ENCODE data around the gene ECM2.

The ECM2 gene

DNA sequence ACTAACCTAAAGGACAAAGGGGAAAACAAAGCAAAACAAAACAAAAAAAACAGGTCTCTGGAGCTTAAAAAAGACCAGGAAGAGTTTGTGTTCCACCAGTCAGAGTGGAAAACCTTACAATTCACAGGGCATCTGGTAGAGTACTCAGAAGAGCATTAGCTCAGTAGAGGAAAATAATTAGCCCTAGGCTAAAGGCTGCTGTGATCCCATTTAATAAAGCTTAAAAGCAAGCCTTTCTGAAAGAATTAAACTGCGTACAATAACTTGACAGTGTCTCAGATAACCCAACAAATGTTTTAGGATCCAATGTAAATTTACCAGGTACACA is 7.3 kb downstream of the ECM2 start:
- Histone ChIP-seq H3F3A (ENCODE audit: insufficient read depth, low read length) (no peaks in the 10 kb centered on the region), H3K9me3 (ENCODE audit: low read length) (no peaks in the 10 kb centered on the region), H3K9me2 (ENCODE audit: low read depth, low read length) (no peaks in the 10 kb centered on the region), H3K9ac (ENCODE audit: low read length) (no peak overlapping the region), H4K20me1 (ENCODE audit: insufficient read depth, low read length) (no peaks in the 10 kb centered on the region), H3K79me2 (ENCODE audit: insufficient read depth, low read length) (no peaks in the 10 kb centered on the region), H2AFZ (ENCODE audit: low read length) (no peak overlapping the region), H3K4me1 (ENCODE audit: insufficient read depth, low read length, severe bottlenecking) (peaks cover 1% of the 10 kb centered on the region), H3K4me2 (ENCODE audit: low read length) (no peak overlapping the region), H3K4me3 (ENCODE audit: low read depth, low read length, poor library complexity, severe bottlenecking) (no peak overlapping the region), H3K27me3 (ENCODE audit: insufficient read depth, low read length) (no peaks in the 10 kb centered on the region), H3K27ac (ENCODE audit: low read depth, low read length, poor library complexity, severe bottlenecking) (no peak overlapping the region), H3K36me3 (ENCODE audit: insufficient read depth, low read length) (no peaks in the 10 kb centered on the region)
- no peak for TF ChIP-seq EZH2 (IDR thresholded peaks at IDR 0.05; ENCODE audit: borderline replicate concordance, low read length)
- TF ChIP-seq, protein P1, sequence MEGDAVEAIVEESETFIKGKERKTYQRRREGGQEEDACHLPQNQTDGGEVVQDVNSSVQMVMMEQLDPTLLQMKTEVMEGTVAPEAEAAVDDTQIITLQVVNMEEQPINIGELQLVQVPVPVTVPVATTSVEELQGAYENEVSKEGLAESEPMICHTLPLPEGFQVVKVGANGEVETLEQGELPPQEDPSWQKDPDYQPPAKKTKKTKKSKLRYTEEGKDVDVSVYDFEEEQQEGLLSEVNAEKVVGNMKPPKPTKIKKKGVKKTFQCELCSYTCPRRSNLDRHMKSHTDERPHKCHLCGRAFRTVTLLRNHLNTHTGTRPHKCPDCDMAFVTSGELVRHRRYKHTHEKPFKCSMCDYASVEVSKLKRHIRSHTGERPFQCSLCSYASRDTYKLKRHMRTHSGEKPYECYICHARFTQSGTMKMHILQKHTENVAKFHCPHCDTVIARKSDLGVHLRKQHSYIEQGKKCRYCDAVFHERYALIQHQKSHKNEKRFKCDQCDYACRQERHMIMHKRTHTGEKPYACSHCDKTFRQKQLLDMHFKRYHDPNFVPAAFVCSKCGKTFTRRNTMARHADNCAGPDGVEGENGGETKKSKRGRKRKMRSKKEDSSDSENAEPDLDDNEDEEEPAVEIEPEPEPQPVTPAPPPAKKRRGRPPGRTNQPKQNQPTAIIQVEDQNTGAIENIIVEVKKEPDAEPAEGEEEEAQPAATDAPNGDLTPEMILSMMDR (IDR thresholded peaks at IDR 0.05; ENCODE audit: low read length), result no peak

DNA sequence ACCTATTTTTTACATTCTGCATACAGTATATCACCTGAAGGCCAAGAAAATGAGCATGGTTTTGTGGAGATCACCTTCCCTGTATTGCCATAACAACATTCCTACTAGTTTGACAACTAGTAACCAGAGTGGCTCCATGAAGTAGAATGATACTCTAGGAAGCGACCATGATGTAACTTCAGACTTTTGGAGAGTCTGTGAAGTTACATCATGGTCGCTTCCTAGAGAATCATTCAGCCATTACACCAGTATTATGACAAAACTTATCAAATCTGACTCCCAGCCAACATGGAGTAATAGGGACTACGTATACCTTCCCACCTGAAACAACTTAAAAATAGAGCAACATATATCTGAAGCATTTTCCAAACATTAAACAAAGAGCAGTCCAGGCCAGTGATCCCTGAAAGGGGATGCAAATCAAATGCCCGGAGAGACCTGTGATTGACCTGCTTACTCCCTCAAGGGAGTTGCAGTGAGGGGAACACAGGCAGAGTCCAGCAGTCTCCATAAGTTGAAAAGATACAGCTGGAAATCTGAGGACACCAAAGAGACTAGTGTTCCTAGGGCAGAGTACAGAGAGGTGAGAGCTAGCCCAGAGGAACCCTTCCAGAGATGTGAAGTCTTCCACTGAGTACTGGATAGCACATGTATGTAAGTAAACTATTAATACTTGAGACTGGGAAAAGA is 7.8 kb downstream of the ECM2 start:
- Histone ChIP-seq H3F3A (ENCODE audit: insufficient read depth, low read length) (no peaks in the 10 kb centered on the region), H3K79me2 (ENCODE audit: insufficient read depth, low read length) (no peaks in the 10 kb centered on the region), H3K9ac (ENCODE audit: low read length) (no peak overlapping the region), H3K4me3 (ENCODE audit: low read depth, low read length, poor library complexity, severe bottlenecking) (no peak overlapping the region), H3K4me1 (ENCODE audit: insufficient read depth, low read length, severe bottlenecking) (no peaks in the 10 kb centered on the region), H3K27me3 (ENCODE audit: insufficient read depth, low read length) (no peaks in the 10 kb centered on the region), H3K27ac (ENCODE audit: low read depth, low read length, poor library complexity, severe bottlenecking) (no peak overlapping the region), H3K9me2 (ENCODE audit: low read depth, low read length) (no peaks in the 10 kb centered on the region), H3K9me3 (ENCODE audit: low read length) (no peaks in the 10 kb centered on the region), H4K20me1 (ENCODE audit: insufficient read depth, low read length) (no peaks in the 10 kb centered on the region), H3K4me2 (ENCODE audit: low read length) (no peak overlapping the region), H2AFZ (ENCODE audit: low read length) (no peak overlapping the region), H3K36me3 (ENCODE audit: insufficient read depth, low read length) (no peaks in the 10 kb centered on the region)
- no peak for TF ChIP-seq EZH2 (IDR thresholded peaks at IDR 0.05; ENCODE audit: borderline replicate concordance, low read length)
- TF ChIP-seq, protein P1 (IDR thresholded peaks at IDR 0.05; ENCODE audit: low read length), result no peak

DNA sequence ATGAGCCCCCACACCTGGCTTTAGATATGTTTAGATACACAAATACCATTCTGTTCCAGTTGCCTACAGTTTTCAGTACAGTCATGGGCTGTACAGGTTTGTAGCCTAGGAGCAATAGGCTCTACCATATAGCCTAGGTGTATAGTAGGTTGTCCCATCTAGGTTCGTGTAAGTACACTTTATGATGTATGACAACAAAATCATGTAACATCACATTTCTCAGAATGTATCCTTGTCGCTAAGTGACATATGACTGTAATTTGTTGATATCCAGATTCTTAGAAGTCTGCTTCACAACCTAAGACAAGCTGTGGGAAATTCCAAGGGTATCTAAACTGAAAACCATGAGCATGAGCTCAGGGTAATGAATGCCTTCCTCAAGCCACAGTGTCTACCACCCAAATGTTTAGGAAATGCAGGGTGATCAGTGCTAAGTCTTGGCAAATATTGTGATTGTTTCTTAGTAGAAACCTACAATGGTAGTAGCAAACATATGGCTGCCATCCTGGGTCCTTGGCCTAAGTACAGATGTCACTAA is 8.4 kb downstream of the ECM2 start:
- Histone ChIP-seq H3K9me2 (ENCODE audit: low read depth, low read length) (no peaks in the 10 kb centered on the region), H3K27me3 (ENCODE audit: insufficient read depth, low read length) (no peaks in the 10 kb centered on the region), H4K20me1 (ENCODE audit: insufficient read depth, low read length) (no peaks in the 10 kb centered on the region), H3K4me2 (ENCODE audit: low read length) (no peak overlapping the region), H3K79me2 (ENCODE audit: insufficient read depth, low read length) (no peaks in the 10 kb centered on the region), H2AFZ (ENCODE audit: low read length) (no peak overlapping the region), H3K9ac (ENCODE audit: low read length) (no peak overlapping the region), H3K36me3 (ENCODE audit: insufficient read depth, low read length) (no peaks in the 10 kb centered on the region), H3F3A (ENCODE audit: insufficient read depth, low read length) (no peaks in the 10 kb centered on the region), H3K4me3 (ENCODE audit: low read depth, low read length, poor library complexity, severe bottlenecking) (no peak overlapping the region), H3K27ac (ENCODE audit: low read depth, low read length, poor library complexity, severe bottlenecking) (no peak overlapping the region), H3K9me3 (ENCODE audit: low read length) (no peaks in the 10 kb centered on the region), H3K4me1 (ENCODE audit: insufficient read depth, low read length, severe bottlenecking) (no peaks in the 10 kb centered on the region)
- no peak for TF ChIP-seq EZH2 (IDR thresholded peaks at IDR 0.05; ENCODE audit: borderline replicate concordance, low read length)
- TF ChIP-seq, protein P1 (IDR thresholded peaks at IDR 0.05; ENCODE audit: low read length), result no peak
